HCT116 (cell line): ENCODE data around the gene SNTB2.

ENCODE experiments used
- SIN3A ChIP-seq: IDR thresholded peaks from 2 replicates; pipeline ENCODE4 v1.6.1; 2012; ENCODE audit warnings: low read depth
- TF ChIP-seq, protein P1 (sequence below): IDR thresholded peaks from 2 replicates; pipeline ENCODE4 v1.6.1; 2012

DNA sequence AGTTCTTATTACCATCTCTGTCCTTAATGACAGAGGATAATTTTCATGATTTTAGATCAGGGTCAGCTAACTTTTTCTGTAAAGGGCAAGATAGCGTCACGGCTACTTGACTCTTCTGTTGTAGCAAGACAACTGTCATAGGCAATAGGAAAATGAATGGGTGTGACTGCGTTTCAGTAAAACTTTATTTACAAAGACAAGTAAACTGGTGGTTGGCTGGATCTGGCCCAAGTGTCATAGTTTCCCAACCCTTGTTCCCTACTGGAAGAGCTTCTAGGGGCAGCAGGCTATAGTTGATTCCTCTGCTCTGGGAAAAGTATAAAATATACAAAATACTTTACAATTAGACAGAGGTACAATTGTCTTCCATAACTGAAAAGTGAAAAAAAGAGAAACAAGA is 73.5 kb downstream of the SNTB2 start:
- TF ChIP-seq, protein P1, sequence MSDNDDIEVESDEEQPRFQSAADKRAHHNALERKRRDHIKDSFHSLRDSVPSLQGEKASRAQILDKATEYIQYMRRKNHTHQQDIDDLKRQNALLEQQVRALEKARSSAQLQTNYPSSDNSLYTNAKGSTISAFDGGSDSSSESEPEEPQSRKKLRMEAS: no peak
- no peak for TF ChIP-seq SIN3A
